Ectodermal cell (in vitro differentiated cells): Measurements from ENCODE around the gene SLC6A8.
"Not testable (repeated sequence)": the region's sequence is repeated elsewhere in the genome, so short reads cannot be mapped to it uniquely, and the experiment has no call there.

ENCODE experiments used
- H3K27ac ChIP-seq: 2 replicates; pipeline ENCODE4 v1.7.0; 2013; ENCODE audit warnings: mild to moderate bottlenecking, low read depth, low read length; ENCODE audit not compliant: insufficient read depth, poor library complexity, severe bottlenecking
- H3K27me3 ChIP-seq: 2 replicates; pipeline ENCODE4 v1.7.0; 2013; ENCODE audit warnings: mild to moderate bottlenecking, low read length; ENCODE audit not compliant: insufficient read depth, control insufficient read depth, poor library complexity, severe bottlenecking
- H3K36me3 ChIP-seq: one replicate; pipeline ENCODE4 v1.7.0; 2013; ENCODE audit warnings: low read length; ENCODE audit not compliant: control insufficient read depth, insufficient read depth
- H3K4me1 ChIP-seq: one replicate; pipeline ENCODE4 v1.7.0; 2013; ENCODE audit warnings: low read length; ENCODE audit not compliant: control insufficient read depth, insufficient read depth
- H3K4me3 ChIP-seq: 2 replicates; pipeline ENCODE4 v1.7.0; 2013; ENCODE audit warnings: low read depth, low read length, control low read depth; ENCODE audit not compliant: insufficient read depth
- H3K9me3 ChIP-seq: 2 replicates; pipeline ENCODE4 v1.7.0; 2013; ENCODE audit warnings: mild to moderate bottlenecking, low read length, moderate library complexity; ENCODE audit not compliant: control insufficient read depth
- WGBS, 2 experiments: methylation state at CpG; one replicate each; pipeline ENCODE4 v1.1.7; 2013; ENCODE audit warnings: missing lambda C conversion rate in 2 of 2; 5-methylcytosine and 5-hydroxymethylcytosine counted together

The SLC6A8 gene

DNA sequence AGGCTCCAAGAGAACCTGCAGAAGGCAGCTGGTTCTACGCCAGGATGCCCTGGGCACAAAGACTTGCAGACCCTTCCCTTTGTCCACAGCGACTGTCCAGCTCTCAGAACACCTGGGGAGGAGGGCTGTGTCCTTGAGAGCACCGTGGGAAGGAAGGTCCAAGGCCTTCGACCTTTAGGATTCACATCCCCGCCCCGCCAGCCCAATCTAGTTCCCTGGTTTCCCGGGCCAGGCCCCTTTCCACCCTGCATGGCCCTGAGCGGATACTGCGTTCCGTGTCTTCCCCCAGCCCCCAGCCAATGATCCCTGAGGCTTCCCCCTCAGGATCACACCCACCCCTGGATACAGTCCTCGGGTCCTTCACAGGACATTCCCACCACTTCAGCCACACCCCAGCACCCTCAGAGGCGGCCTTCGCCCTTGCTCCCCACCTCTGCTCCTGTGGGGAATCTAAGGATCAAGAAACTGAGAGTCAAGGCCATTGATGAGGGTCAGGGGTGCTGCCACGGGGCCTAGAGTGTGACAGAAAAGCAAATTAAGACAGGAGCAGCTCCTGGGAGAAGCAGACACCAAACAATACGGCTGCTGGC, 46.0 kb downstream of the SLC6A8 start:
- Histone ChIP-seq H3K36me3 (no peaks in the 10 kb centered on the region), H3K4me3 (no peak overlapping the region), H3K27ac (no peak overlapping the region), H3K4me1 (no peaks in the 10 kb centered on the region), H3K27me3 (no peaks in the 10 kb centered on the region), H3K9me3 (no peaks in the 10 kb centered on the region)
- 95% methylated on average over 14 to 15 of the region's 15 CpGs for WGBS, 2 experiments

DNA sequence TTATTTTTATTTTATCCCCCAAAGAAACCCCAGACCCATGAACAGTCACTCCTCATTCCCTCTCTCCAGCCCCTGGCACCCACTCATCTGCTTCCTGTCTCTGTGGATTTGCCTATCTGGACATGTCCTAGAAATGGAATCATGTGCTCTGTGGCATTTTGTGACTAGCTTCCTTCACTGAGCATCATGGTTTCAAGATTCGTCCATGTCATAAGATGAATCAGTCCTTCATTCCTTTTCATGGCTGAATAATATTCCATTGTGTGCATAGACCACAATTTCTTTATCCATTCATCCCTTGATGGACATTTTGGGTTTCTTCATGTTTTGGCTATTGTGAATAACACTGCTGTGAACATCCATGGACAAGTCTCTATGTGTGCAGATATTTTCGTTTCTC, 47.1 kb downstream of the SLC6A8 start:
- Histone ChIP-seq H3K27me3 (no peaks in the 10 kb centered on the region), H3K9me3 (no peaks in the 10 kb centered on the region), H3K27ac (no peak overlapping the region), H3K36me3 (no peaks in the 10 kb centered on the region), H3K4me3 (no peak overlapping the region), H3K4me1 (no peaks in the 10 kb centered on the region)
- 90 to 100% methylated on average over 2 of the region's 2 CpGs for WGBS, 2 experiments

DNA sequence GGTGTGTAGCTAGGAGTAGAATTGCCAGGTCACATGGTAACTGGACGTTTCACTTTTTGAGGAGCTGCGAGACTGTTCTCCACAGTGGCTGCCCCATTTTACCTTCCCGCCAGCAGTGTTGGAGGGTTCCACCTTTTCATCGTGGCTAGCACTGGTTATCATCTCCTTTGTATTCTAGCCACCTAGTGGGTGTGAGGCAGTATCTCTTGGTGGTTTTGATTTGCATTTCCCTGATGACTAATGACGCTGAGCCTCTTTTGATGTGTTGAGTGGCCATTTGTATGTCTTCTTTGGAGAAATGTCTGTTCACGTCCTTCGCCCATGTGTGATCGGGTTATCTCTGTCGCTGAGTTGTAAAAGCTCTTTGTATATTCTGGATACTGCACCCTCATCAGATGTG, 47.5 kb downstream of the SLC6A8 start:
- no peaks in the 10 kb centered on the region for H3K36me3 ChIP-seq
- no peak overlapping the region for H3K4me3 ChIP-seq
- no peaks in the 10 kb centered on the region for H3K27me3 ChIP-seq
- no peak overlapping the region for H3K27ac ChIP-seq
- WGBS, 2 experiments: 59 to 71% methylated on average over 9 of the region's 9 CpGs
- no peaks in the 10 kb centered on the region for H3K4me1 ChIP-seq
- no peaks in the 10 kb centered on the region for H3K9me3 ChIP-seq

DNA sequence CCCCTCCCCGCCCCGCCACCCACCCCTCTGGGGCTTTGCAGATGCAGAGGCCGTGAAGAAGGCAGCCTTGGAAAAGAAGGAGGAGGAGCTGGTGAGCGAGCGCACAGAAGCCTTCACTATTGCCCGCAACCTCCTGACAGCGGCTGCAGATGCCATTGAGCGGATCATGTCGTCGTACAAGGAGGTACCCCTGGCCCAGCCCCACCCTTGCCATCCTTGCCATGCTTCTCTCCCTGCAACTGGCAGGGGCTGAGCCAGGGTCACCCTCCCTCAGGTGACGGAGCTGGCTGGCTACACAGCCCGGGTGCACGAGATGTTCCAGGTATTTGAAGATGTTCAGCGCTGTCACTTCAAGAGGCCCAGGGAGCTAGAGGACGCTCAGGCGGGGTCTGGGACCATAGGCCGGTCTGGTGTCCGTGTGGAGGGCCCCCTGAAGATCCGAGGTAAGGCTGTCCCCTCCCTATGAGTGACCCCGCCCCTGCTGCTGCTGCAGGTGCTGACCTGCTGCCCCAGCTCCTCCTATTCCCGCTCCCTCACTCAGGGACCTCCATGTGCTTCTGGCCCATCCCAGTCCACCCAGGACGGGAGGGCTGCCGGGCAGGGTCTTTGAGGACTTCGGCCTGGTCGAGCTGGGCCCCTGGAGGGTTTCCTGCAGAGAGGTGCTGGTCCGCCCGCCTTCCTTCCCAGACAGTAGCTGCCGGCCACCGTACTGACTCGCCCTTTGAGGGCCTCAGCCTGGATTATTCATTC, 48.5 kb downstream of the SLC6A8 start:
- Histone ChIP-seq H3K27ac (no peak overlapping the region), H3K4me1 (no peaks in the 10 kb centered on the region), H3K27me3 (no peaks in the 10 kb centered on the region), H3K36me3 (no peaks in the 10 kb centered on the region), H3K4me3 (no peak overlapping the region), H3K9me3 (no peaks in the 10 kb centered on the region)
- 75 to 76% methylated on average over 28 to 30 of the region's 30 CpGs for WGBS, 2 experiments

DNA sequence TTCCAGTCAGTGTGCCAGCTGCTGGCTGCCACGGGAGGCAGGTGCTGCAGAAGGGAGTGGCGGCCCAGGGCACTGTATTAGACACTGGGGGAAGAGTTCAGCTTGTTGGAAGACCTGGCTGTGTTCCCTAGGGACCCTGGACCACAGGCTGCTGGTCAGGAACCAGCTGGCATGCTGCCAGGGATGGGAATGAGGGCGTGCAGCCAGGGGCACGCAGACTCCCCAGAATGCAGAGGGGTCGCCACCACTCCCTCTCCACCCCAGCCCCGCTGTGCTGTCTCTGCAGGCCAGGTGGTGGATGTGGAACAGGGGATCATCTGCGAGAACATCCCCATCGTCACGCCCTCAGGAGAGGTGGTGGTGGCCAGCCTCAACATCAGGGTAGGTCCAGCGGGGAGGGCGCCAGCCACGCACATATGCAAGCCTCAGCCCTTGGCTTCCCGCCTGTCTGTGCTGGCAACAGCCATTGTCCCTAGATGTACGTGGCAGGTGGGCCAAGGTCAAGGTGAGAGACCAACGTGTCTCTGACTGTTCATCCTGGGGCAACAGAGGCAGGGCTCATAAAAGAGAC, 49.2 kb downstream of the SLC6A8 start:
- Histone ChIP-seq H3K9me3 (no peaks in the 10 kb centered on the region), H3K4me3 (no peak overlapping the region), H3K4me1 (no peaks in the 10 kb centered on the region), H3K36me3 (no peaks in the 10 kb centered on the region), H3K27me3 (no peaks in the 10 kb centered on the region), H3K27ac (no peak overlapping the region)
- 94% methylated on average over 15 of the region's 15 CpGs for WGBS, 2 experiments

DNA sequence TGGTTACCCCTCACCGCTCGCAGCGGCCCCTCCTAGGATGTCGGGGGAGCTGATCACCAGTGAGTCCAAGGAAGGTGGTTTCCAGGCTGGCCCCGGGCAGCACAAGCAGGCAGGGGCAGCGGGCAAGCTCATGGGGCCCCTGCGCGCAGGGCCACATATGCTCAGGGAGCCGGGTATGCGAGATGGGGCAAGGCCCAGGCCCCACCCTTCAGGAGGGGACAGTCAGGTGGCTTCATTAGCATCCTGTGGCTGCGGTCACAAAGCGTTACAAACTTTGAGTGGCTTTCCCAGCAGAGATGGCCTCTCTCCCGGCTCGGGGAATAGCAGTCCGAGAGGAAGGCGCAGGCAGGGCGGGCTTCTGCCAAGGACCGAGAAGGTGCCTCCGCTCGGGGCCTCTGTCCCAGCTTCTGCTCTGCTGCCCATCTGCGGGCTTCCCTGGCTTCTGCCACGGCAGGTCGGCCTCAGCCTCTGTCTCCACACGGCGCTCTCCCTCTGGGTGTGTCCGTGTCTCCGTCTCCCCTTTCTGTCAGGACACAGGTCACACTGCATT, 50.4 kb downstream of the SLC6A8 start:
- H3K4me1 ChIP-seq: no peaks in the 10 kb centered on the region
- H3K27ac ChIP-seq: no peak overlapping the region
- no peaks in the 10 kb centered on the region for H3K27me3 ChIP-seq
- no peaks in the 10 kb centered on the region for H3K9me3 ChIP-seq
- WGBS, 2 experiments: 90 to 94% methylated on average over 27 of the region's 27 CpGs
- H3K36me3 ChIP-seq: no peaks in the 10 kb centered on the region
- H3K4me3 ChIP-seq: no peak overlapping the region

DNA sequence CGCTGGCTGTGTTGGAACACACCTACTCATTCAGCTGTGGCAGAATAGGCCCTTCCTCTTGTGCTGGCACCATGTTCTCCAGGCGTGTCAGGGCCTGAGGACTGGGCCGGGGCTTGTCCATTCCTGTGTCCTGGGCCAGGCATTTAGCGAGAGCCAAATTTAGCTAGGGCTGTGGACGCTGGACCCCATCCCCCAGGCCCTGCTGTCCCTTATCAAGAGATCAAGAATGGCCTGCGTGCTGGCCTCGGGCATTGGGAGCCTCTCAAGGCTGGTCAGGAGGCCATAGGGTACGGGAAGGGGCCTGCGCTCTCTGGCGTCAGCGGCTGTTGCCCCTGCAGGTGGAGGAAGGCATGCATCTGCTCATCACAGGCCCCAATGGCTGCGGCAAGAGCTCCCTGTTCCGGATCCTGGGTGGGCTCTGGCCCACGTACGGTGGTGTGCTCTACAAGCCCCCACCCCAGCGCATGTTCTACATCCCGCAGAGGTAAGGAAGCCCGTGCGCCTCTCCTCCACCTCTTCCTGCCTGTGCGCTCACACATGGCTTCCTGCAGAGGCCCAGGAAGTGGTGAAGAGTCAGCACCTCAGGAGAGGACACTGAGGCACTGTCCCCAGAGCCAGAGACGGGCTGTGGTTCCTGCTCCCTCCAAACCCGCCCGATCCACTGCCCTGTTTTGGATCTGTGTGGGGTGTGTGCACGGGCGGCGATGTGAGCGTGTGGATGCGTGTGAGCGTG, 52.2 kb downstream of the SLC6A8 start:
- WGBS, 2 experiments: 94 to 95% methylated on average over 29 of the region's 29 CpGs
- no peak overlapping the region for H3K27ac ChIP-seq
- H3K27me3 ChIP-seq: no peaks in the 10 kb centered on the region
- H3K9me3 ChIP-seq: no peaks in the 10 kb centered on the region
- H3K4me3 ChIP-seq: no peak overlapping the region
- no peaks in the 10 kb centered on the region for H3K36me3 ChIP-seq
- H3K4me1 ChIP-seq: no peaks in the 10 kb centered on the region

DNA sequence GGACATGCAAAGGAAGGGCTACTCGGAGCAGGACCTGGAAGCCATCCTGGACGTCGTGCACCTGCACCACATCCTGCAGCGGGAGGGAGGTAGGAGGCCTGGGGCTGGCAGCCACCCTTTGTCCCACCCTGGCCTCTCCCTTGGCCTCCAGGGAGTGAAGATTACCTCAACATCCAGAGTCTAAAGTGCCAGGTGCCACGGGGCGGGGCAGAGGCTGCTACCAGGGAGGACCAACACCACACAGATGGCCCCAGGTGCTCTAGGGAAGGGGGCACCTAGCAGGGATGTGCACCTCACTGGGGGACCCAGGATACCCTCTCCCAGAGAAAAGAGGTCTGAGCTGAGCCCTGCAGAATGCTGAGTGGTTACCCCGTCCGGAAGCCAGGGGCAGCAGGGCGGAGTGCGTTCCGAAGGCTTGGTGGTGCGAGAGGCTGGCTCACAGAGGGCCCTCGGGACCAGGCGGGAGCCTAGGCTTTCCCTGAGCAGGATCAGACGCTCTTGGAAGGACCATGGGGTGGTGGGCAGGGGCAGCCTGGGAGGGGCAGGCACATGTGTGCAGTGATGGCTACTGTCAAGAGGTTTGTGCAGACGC, 53.0 kb downstream of the SLC6A8 start:
- no peak overlapping the region for H3K4me3 ChIP-seq
- no peaks in the 10 kb centered on the region for H3K36me3 ChIP-seq
- no peaks in the 10 kb centered on the region for H3K27me3 ChIP-seq
- WGBS, 2 experiments: 95 to 96% methylated on average over 16 of the region's 16 CpGs
- no peak overlapping the region for H3K27ac ChIP-seq
- H3K4me1 ChIP-seq: no peaks in the 10 kb centered on the region
- no peaks in the 10 kb centered on the region for H3K9me3 ChIP-seq

DNA sequence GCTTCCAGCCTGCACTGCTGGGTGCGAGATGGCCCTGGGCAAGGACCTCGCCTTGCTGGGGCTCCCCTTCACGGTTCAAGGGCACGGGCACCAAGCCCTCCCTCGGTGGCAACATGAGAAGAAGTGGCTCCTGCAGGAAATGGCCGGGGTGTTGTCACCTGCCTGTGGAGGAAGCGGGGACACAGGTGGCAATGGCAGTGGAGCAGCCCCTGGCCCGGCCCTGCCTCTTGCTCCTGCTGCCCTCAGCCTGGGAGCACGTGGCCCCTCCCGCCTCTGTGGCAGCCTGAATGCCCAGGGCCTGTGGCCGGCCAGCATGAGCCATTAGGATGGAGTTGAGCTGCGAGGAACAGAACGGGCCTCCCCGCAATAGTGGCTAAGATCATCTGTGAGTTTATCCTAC, 53.7 kb downstream of the SLC6A8 start:
- Histone ChIP-seq H3K27ac (no peak overlapping the region), H3K4me1 (no peaks in the 10 kb centered on the region), H3K4me3 (no peak overlapping the region), H3K27me3 (no peaks in the 10 kb centered on the region), H3K36me3 (no peaks in the 10 kb centered on the region), H3K9me3 (no peaks in the 10 kb centered on the region)
- WGBS, 2 experiments: 94 to 95% methylated on average over 14 of the region's 14 CpGs

DNA sequence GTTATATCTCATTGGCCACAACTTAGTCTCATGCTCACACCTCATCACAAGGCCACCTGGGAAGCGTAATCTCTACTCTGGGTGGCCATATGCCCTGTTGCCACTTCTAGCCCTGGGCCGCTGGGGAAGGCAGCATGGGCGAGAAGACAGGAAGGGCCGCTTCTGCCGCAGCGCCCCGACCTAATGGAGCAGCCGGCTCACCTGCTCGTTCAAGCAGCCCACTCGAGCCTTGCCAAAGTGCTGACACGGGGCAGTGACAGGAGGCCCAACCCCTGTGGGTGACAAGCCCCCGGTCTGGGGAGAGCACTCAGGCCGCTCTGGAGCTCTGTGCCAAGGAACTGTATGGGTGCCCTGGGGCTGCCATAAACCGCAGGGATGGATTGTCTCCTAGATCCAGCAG, 54.4 kb downstream of the SLC6A8 start:
- 96 to 98% methylated on average over 14 of the region's 14 CpGs for WGBS, 2 experiments
- not testable (repeated sequence) for H3K27ac ChIP-seq, H3K4me1 ChIP-seq, H3K4me3 ChIP-seq, H3K27me3 ChIP-seq, H3K36me3 ChIP-seq, H3K9me3 ChIP-seq
